ENCODE data around the gene BMPR1A.
"Not testable (repeated sequence)": the region's sequence is repeated elsewhere in the genome, so short reads cannot be mapped to it uniquely, and the experiment has no call there.

The BMPR1A gene

DNA sequence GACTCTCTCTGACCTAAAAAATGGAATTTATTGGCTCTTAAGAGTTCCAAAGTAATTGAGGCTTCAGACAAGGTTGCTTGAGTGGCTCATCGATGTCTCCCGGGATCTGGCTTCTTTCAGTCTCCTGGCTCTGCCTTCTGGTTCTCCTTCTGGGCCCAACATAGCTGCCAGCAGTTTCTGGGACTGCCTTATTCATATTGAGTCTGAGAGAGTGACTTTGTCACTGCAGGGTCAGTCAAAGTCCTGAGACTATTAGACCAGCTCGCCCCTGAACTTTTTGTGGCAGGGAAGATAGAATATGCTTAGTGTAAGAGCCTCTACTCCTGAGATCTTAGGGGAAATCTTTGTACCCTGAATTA lies 107.0 kb downstream of the BMPR1A start:
- Mint-ChIP-seq H3K4me1 (ENCODE audit: low read depth) (no peaks in the 10 kb centered on the region), H3K4me3 (no peak overlapping the region), H3K9me3 (no peaks in the 10 kb centered on the region), H3K27ac (no peak overlapping the region), H3K36me3 (ENCODE audit: low read depth) (no peaks in the 10 kb centered on the region), H3K27me3 (peaks cover 2% of the 10 kb centered on the region)
- intact Hi-C loops (cut with micrococcal nuclease): no loop called here

- H3K27me3 Mint-ChIP-seq; H3K9me3 Mint-ChIP-seq; H3K4me1 Mint-ChIP-seq (ENCODE audit: low read depth); H3K36me3 Mint-ChIP-seq (ENCODE audit: low read depth); intact Hi-C loops (cut with micrococcal nuclease); H3K27ac Mint-ChIP-seq; H3K4me3 Mint-ChIP-seq: not testable (repeated sequence)
These were observed 108.8 kb downstream of the BMPR1A start for GRCh38 chr10:86865011-86865811.

GRCh38 chr10:86867149-86867548 lies 110.7 kb downstream of the BMPR1A start:
- Mint-ChIP-seq H3K9me3 (no peaks in the 10 kb centered on the region), H3K4me1 (ENCODE audit: low read depth) (no peaks in the 10 kb centered on the region), H3K36me3 (ENCODE audit: low read depth) (no peaks in the 10 kb centered on the region), H3K27ac (no peak overlapping the region), H3K4me3 (no peak overlapping the region), H3K27me3 (peaks cover 17% of the 10 kb centered on the region)
- intact Hi-C loops (cut with micrococcal nuclease): no loop called here

DNA sequence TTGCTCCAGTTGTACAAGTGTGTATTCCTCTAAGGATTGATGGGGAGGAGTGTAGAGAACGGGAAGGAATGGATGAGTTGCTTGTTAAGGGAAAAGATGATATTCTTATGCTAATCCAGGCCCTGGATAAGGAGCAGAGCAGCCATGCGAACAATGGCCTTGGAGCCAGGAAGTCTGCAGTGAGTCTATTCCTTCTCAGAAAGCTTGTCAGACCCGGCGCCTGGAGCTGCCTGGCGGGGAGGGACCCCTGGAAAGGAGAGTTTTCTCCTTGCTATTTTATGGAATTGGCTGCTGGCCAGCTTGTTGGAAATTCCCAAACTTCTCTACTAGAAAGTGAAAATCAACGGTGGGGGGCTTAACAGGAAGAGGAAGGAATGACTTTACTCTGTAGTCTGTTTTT lies 111.9 kb downstream of the BMPR1A start:
- Mint-ChIP-seq H3K4me1 (ENCODE audit: low read depth) (peaks cover 9% of the 10 kb centered on the region), H3K27me3 (peaks cover 17% of the 10 kb centered on the region), H3K36me3 (ENCODE audit: low read depth) (no peaks in the 10 kb centered on the region), H3K4me3 (no peak overlapping the region), H3K9me3 (no peaks in the 10 kb centered on the region), H3K27ac (no peak overlapping the region)
- intact Hi-C loops (cut with micrococcal nuclease): no loop called here

GRCh38 chr10:86870679-86871078 lies 114.3 kb downstream of the BMPR1A start:
- Mint-ChIP-seq H3K4me1 (ENCODE audit: low read depth) (peaks cover 12% of the 10 kb centered on the region), H3K4me3 (no peak overlapping the region), H3K36me3 (ENCODE audit: low read depth) (no peaks in the 10 kb centered on the region), H3K9me3 (no peaks in the 10 kb centered on the region), H3K27ac (no peak overlapping the region), H3K27me3 (peaks cover 17% of the 10 kb centered on the region)
- intact Hi-C loops (cut with micrococcal nuclease): no loop called here

DNA sequence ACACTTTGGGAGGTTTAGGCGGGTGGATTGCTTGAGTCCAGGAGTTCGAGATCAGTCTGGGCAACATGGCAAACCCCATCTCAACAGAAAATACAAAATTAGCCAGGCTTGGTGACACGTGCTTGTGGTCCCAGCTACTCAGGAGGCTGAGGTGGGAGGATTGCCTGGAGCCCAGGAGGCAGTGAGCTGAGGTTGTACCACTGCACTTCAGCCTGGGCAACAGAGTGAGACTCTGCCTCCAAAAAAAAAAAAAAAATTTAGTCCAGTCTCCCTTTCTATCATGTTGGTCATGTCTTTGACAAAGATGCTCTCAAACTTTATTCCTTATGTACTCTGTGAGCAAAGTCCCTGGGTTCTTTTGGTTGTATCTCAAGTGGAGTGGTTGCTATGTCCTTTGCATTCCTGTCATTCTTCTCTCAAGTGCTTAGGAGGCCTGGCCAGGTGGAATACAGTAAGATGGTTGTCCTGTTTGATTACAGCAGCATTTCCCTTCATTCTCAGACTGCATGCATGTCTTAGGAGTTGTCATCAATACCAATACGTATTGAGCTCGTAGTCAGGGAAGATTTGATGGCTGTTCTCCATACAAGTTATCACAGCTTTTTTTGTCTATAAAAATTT lies 115.3 kb downstream of the BMPR1A start:
- peaks cover 17% of the 10 kb centered on the region for H3K27me3 Mint-ChIP-seq
- H3K36me3 Mint-ChIP-seq (ENCODE audit: low read depth): no peaks in the 10 kb centered on the region
- intact Hi-C loops (cut with micrococcal nuclease): no loop called here
- no peaks in the 10 kb centered on the region for H3K9me3 Mint-ChIP-seq
- peaks cover 12% of the 10 kb centered on the region for H3K4me1 Mint-ChIP-seq (ENCODE audit: low read depth)
- H3K27ac Mint-ChIP-seq: no peak overlapping the region
- H3K4me3 Mint-ChIP-seq: no peak overlapping the region

DNA sequence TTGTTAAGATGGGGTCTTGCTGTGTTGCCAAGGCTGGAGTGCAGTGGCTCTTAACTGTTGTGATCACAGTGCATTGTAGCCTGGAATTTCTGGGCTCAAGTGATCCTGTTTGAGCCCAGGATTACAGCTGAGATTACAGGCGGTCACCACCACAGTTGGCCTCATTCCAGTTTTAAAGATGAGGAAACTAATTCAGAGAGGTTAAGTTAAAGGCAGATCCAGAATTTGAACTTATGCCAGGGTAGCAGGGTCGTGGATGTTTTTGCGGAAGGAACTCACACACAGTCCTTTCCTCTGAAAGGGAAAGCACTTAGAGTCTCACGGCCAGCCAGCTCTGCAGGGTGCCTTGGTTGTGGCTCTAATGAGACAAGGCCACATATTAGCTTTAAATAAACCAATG lies 116.3 kb downstream of the BMPR1A start:
- intact Hi-C loops (cut with micrococcal nuclease): no loop called here
- peaks cover 12% of the 10 kb centered on the region for H3K4me1 Mint-ChIP-seq (ENCODE audit: low read depth)
- H3K27me3 Mint-ChIP-seq: peaks cover 16% of the 10 kb centered on the region
- H3K9me3 Mint-ChIP-seq: no peaks in the 10 kb centered on the region
- no peaks in the 10 kb centered on the region for H3K36me3 Mint-ChIP-seq (ENCODE audit: low read depth)
- H3K4me3 Mint-ChIP-seq: no peak overlapping the region
- no peak overlapping the region for H3K27ac Mint-ChIP-seq

- no peak overlapping the region for H3K27ac Mint-ChIP-seq
These were observed 120.3 kb downstream of the BMPR1A start for GRCh38 chr10:86876748-86877147.

GRCh38 chr10:86878983-86879713 lies 122.7 kb downstream of the BMPR1A start:
- no peaks in the 10 kb centered on the region for H3K36me3 Mint-ChIP-seq (ENCODE audit: low read depth)
- intact Hi-C loops (cut with micrococcal nuclease): no loop called here
- H3K4me1 Mint-ChIP-seq (ENCODE audit: low read depth): peaks cover 7% of the 10 kb centered on the region
- H3K4me3 Mint-ChIP-seq: no peak overlapping the region
- H3K9me3 Mint-ChIP-seq: no peaks in the 10 kb centered on the region
- peaks cover 3% of the 10 kb centered on the region for H3K27me3 Mint-ChIP-seq
- no peak overlapping the region for H3K27ac Mint-ChIP-seq

More at GRCh38 chr10:86876748-86877147, 120.3 kb downstream of the BMPR1A start:
- H3K27me3 Mint-ChIP-seq: peaks cover 4% of the 10 kb centered on the region
- H3K9me3 Mint-ChIP-seq: no peaks in the 10 kb centered on the region
- no peaks in the 10 kb centered on the region for H3K36me3 Mint-ChIP-seq (ENCODE audit: low read depth)
- H3K4me1 Mint-ChIP-seq (ENCODE audit: low read depth): peaks cover 19% of the 10 kb centered on the region
- H3K4me3 Mint-ChIP-seq: no peak overlapping the region
- intact Hi-C loops (cut with micrococcal nuclease): no loop called here

- H3K4me3 Mint-ChIP-seq: no peak overlapping the region
- no peaks in the 10 kb centered on the region for H3K9me3 Mint-ChIP-seq
- no peak overlapping the region for H3K27ac Mint-ChIP-seq
- H3K27me3 Mint-ChIP-seq: peaks cover 3% of the 10 kb centered on the region
- H3K36me3 Mint-ChIP-seq (ENCODE audit: low read depth): no peaks in the 10 kb centered on the region
- H3K4me1 Mint-ChIP-seq (ENCODE audit: low read depth): peaks cover 7% of the 10 kb centered on the region
- intact Hi-C loops (cut with micrococcal nuclease): no loop called here
These were observed 124.6 kb downstream of the BMPR1A start for GRCh38 chr10:86880971-86881370.

DNA sequence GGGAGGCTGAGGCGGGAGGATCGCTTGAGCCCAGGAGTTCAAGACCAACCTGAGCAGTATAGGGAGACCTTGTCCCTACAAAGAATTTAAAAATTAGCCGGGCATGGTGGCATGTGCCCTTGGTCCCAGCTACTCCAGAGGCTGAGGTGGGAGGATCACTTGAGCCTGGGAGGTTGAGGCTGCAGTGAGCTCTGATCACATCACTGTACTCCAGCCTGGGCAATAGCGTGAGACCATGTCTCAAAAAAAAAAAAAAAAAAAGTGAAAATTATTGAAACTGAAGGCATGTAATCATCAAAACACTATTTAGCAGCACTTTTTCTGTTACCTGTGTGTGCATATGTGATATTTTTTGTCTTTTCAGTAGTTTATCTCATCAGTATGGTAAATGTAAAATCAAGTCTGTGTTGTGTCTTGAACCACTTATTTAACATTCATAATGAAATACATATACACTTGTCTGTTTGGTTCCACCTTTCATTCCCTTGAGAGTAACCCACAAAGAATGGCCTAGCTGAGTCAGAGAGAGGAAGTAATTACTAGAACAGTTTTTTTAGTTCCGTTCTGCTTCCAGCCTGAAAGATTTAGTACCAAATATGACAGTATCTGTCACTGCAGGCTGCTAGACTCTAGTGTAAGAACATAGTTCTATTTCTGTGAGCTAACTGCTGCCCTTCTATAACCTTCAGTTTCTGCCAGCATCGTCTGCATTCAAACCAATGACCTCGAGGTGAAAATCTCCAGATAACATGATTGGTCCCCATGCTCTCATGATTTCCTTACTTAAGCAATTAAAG lies 132.4 kb downstream of the BMPR1A start:
- no peak overlapping the region for H3K4me3 Mint-ChIP-seq
- intact Hi-C loops (cut with micrococcal nuclease): no loop called here
- no peaks in the 10 kb centered on the region for H3K36me3 Mint-ChIP-seq (ENCODE audit: low read depth)
- H3K27me3 Mint-ChIP-seq: no peaks in the 10 kb centered on the region
- no peaks in the 10 kb centered on the region for H3K4me1 Mint-ChIP-seq (ENCODE audit: low read depth)
- H3K27ac Mint-ChIP-seq: no peak overlapping the region
- H3K9me3 Mint-ChIP-seq: no peaks in the 10 kb centered on the region

DNA sequence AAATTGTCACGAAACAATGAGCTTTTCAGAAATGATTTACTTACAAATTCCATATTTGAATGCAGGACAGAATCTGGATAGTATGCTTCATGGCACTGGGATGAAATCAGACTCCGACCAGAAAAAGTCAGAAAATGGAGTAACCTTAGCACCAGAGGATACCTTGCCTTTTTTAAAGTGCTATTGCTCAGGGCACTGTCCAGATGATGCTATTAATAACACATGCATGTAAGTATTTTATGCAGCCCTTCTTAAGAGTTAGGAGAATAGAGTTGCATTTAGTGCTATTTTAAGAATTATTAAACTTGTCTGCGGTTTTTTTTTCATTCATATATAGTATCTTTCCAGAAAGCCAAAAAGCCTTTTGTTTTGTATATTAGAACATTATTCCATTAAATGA lies 133.6 kb downstream of the BMPR1A start:
- H3K4me3 Mint-ChIP-seq: no peak overlapping the region
- intact Hi-C loops (cut with micrococcal nuclease): no loop called here
- no peaks in the 10 kb centered on the region for H3K9me3 Mint-ChIP-seq
- H3K36me3 Mint-ChIP-seq (ENCODE audit: low read depth): no peaks in the 10 kb centered on the region
- no peak overlapping the region for H3K27ac Mint-ChIP-seq
- no peaks in the 10 kb centered on the region for H3K4me1 Mint-ChIP-seq (ENCODE audit: low read depth)
- H3K27me3 Mint-ChIP-seq: no peaks in the 10 kb centered on the region

DNA sequence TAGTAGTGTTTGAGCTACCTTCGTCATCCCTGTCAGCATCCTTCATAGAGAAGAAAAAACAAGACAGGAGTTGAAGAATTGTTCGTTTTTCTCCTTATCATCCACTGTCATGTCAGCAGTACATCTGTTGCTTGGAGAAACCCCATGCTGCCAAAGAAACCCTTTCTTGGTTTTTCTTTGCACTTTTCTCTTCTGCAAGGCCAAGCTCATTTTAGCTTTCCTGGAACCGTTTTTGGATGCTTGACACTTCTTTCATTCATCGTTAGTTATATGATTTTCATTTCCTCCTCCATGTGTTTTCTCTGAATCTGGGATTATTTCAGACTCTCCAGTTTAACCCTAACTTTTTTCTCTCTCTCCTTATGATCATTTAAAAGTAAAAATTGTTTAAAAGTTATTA lies 142.1 kb downstream of the BMPR1A start:
- H3K4me1 Mint-ChIP-seq (ENCODE audit: low read depth): no peaks in the 10 kb centered on the region
- intact Hi-C loops (cut with micrococcal nuclease): loop anchor here (5.0 kb wide), 1 partner anchor 501 kb away; no protein-coding TSS in a partner anchor
- H3K36me3 Mint-ChIP-seq (ENCODE audit: low read depth): no peaks in the 10 kb centered on the region
- no peak overlapping the region for H3K27ac Mint-ChIP-seq
- no peak overlapping the region for H3K4me3 Mint-ChIP-seq
- H3K9me3 Mint-ChIP-seq: no peaks in the 10 kb centered on the region
- H3K27me3 Mint-ChIP-seq: peaks cover 18% of the 10 kb centered on the region

DNA sequence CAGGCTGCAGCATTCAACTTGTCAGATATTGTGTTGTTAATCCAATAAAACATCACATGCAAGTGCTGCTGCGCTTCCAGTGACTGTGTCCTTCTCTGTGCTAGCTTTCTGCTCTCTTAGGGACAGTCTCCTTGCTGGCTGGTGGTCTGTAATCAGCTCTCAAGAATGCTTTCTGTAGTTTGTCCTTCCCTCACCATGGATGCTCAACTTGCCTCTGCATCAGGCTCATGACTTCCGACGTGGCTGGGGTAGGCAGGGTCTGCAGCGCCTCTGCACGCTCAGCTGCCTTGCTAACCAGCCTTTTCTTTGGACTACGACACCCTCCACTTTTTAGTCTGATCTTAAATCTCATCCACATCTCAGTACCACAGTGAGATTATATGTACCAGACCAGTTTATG lies 142.7 kb downstream of the BMPR1A start:
- Mint-ChIP-seq H3K4me3 (no peak overlapping the region), H3K27ac (no peak overlapping the region), H3K4me1 (ENCODE audit: low read depth) (no peaks in the 10 kb centered on the region), H3K36me3 (ENCODE audit: low read depth) (no peaks in the 10 kb centered on the region), H3K27me3 (peaks cover 18% of the 10 kb centered on the region), H3K9me3 (no peaks in the 10 kb centered on the region)
- intact Hi-C loops (cut with micrococcal nuclease): loop anchor here (1.0 to 5.0 kb wide), 2 partner anchors 211 to 502 kb away; no protein-coding TSS in a partner anchor
